Gastroesophageal sphincter (tissue), 4 donors: ENCODE results near the gene ZMIZ1. TPM values are rescaled to one million over a fixed set of nuclear protein-coding genes. Genes with fewer than 3 reads are reported as not detected.

ENCODE experiments used
- ATAC-seq: fragments of 150-250 bp; one replicate; pipeline ENCODE4 v1.9.1; 2016; ENCODE audit warnings: mild to moderate bottlenecking, moderate library complexity
- H3K27ac ChIP-seq, 4 donors: fragments of 200-600 bp; sonication (generic) in 3 of 4; 1 replicate in 3 of 4; 2 replicates in 1 of 4; pipeline ENCODE4 v1.5.1; 2016 to 2019
- H3K27me3 ChIP-seq: fragments of 200-600 bp; sonication (generic); one replicate; pipeline ENCODE4 v1.5.1; 2019
- H3K36me3 ChIP-seq, 2 donors: fragments of 200-600 bp; sonication (generic); one replicate each; pipeline ENCODE4 v1.5.1; 2019; ENCODE audit warnings: control low read depth in 1 of 2
- H3K4me1 ChIP-seq, 3 donors: fragments of 200-600 bp; sonication (generic); 1 replicate in 2 of 3; 2 replicates in 1 of 3; pipeline ENCODE4 v1.5.1; 2016 to 2019; ENCODE audit warnings: control low read depth in 2 of 3
- H3K4me3 ChIP-seq, 2 donors: fragments of 200-600 bp; sonication (generic); one replicate each; pipeline ENCODE4 v1.5.1; 2019; ENCODE audit warnings: mild to moderate bottlenecking in 1 of 2, moderate library complexity in 1 of 2
- H3K9me3 ChIP-seq, 3 donors: fragments of 200-600 bp; sonication (generic); one replicate each; pipeline ENCODE4 v1.5.1; 2017 to 2019; ENCODE audit warnings: control low read depth in 2 of 3
- CTCF ChIP-seq, 4 experiments: fragments of 200-600 bp in 2 of 4; fragments of 450-650 bp in 2 of 4; sonication (generic) in 1 of 4; IDR thresholded peaks; one replicate each; pipeline ENCODE4 v1.5.1; 2017 to 2019; ENCODE audit warnings: antibody characterized with exemption in 4 of 4, mild to moderate bottlenecking in 2 of 4, moderate library complexity in 2 of 4
- EP300 ChIP-seq: sonication (generic); formaldehyde crosslinking; IDR thresholded peaks from one replicate; pipeline ENCODE4 v1.6.1; 2017; ENCODE audit warnings: antibody characterized with exemption, mild to moderate bottlenecking
- POLR2A ChIP-seq, 2 donors: fragments of 450-650 bp; IDR thresholded peaks; one replicate each; pipeline ENCODE4 v1.6.1; 2017; ENCODE audit warnings: antibody characterized with exemption in 2 of 2, mild to moderate bottlenecking in 2 of 2, moderate library complexity in 1 of 2
- POLR2AphosphoS5 ChIP-seq: sonication (generic); formaldehyde crosslinking; IDR thresholded peaks from one replicate; pipeline ENCODE4 v1.6.1; 2017; ENCODE audit warnings: antibody characterized with exemption
- WGBS, 2 donors: methylation state at CpG; one replicate each; pipeline ENCODE4 v1.1.5; 2018; ENCODE audit warnings: low coverage in 1 of 2; 5-methylcytosine and 5-hydroxymethylcytosine counted together
- total RNA-seq, 4 donors: library from RNA; depleted of rRNA; stranded (reverse); fragments of >200 nt; gene quantifications; one replicate each; pipeline ENCODE4 v1.1.0, GENCODE V29; 2016

ZMIZ1 gene
- total RNA-seq, 4 donors from 2014 or later: 36.3 to 79.2 (median 67.1) TPM

- Histone ChIP-seq H3K4me3 (no peak overlapping the region), H3K9me3 (no peaks in the 10 kb centered on the region), H3K27me3 (no peaks in the 10 kb centered on the region), H3K27ac (no peak overlapping the region), H3K4me1 (peaks cover 0 to 19% (median 10%) of the 10 kb centered on the region in 3 donors), H3K36me3 (peaks cover 0 to 85% of the 10 kb centered on the region in 2 donors)
- TF ChIP-seq POLR2A (IDR thresholded peaks at IDR 0.05) (no peak), CTCF (IDR thresholded peaks at IDR 0.05) (no peak), EP300 (no peak), POLR2AphosphoS5 (no peak)
- ATAC-seq: no peak
- WGBS, 2 donors: 82 to 94% methylated on average over 6 to 7 of the region's 8 CpGs
Measured at GRCh38 chr10:79353000-79353406, 284.2 kb downstream of the ZMIZ1 start.

- no peak overlapping the region for H3K4me3 ChIP-seq
- TF ChIP-seq POLR2A (IDR thresholded peaks at IDR 0.05): no peak
- no peak for TF ChIP-seq CTCF (IDR thresholded peaks at IDR 0.05)
- TF ChIP-seq POLR2AphosphoS5: no peak
- TF ChIP-seq EP300: no peak
- no peak for ATAC-seq
- no peaks in the 10 kb centered on the region for H3K27me3 ChIP-seq
- H3K27ac ChIP-seq: no peak overlapping the region
- no peaks in the 10 kb centered on the region for H3K9me3 ChIP-seq
- peaks cover 0 to 12% (median 3%) of the 10 kb centered on the region in 3 donors for H3K4me1 ChIP-seq
- WGBS, 2 donors: 96 to 97% methylated on average over 4 to 5 of the region's 11 CpGs
- peaks cover 0 to 86% of the 10 kb centered on the region in 2 donors for H3K36me3 ChIP-seq
Measured at GRCh38 chr10:79353726-79354125, 285.0 kb downstream of the ZMIZ1 start.

GRCh38 chr10:79354141-79354540 is 285.4 kb downstream of the ZMIZ1 start:
- no peak for ATAC-seq
- 34% methylated on average over 2 of the region's 3 CpGs; no CpG with 5 or more reads in 1 of the 2 donors for WGBS, 2 donors
- TF ChIP-seq POLR2AphosphoS5: no peak
- TF ChIP-seq POLR2A (IDR thresholded peaks at IDR 0.05): no peak
- no peak for TF ChIP-seq EP300
- no peak for TF ChIP-seq CTCF (IDR thresholded peaks at IDR 0.05)
- Histone ChIP-seq H3K36me3 (peaks cover 0 to 87% of the 10 kb centered on the region in 2 donors), H3K4me1 (peaks cover 0 to 8% (median 0%) of the 10 kb centered on the region in 3 donors), H3K27ac (no peak overlapping the region), H3K4me3 (no peak overlapping the region), H3K27me3 (no peaks in the 10 kb centered on the region), H3K9me3 (no peaks in the 10 kb centered on the region)

GRCh38 chr10:79354615-79355014 is 285.8 kb downstream of the ZMIZ1 start:
- H3K4me1 ChIP-seq: peaks cover 0 to 3% (median 0%) of the 10 kb centered on the region in 3 donors
- no peak overlapping the region for H3K27ac ChIP-seq
- H3K36me3 ChIP-seq: peaks cover 0 to 82% of the 10 kb centered on the region in 2 donors
- H3K9me3 ChIP-seq: no peaks in the 10 kb centered on the region
- no peaks in the 10 kb centered on the region for H3K27me3 ChIP-seq
- H3K4me3 ChIP-seq: no peak overlapping the region
- WGBS, 2 donors: 85 to 90% methylated on average over 5 of the region's 6 CpGs
- ATAC-seq: no peak
- TF ChIP-seq POLR2A (IDR thresholded peaks at IDR 0.05): no peak
- no peak for TF ChIP-seq POLR2AphosphoS5
- TF ChIP-seq EP300: no peak
- TF ChIP-seq CTCF (IDR thresholded peaks at IDR 0.05): no peak

- Histone ChIP-seq H3K27ac (no peak overlapping the region), H3K4me3 (no peak overlapping the region), H3K4me1 (no peaks in the 10 kb centered on the region), H3K9me3 (no peaks in the 10 kb centered on the region), H3K27me3 (no peaks in the 10 kb centered on the region), H3K36me3 (peaks cover 0 to 73% of the 10 kb centered on the region in 2 donors)
- no peak for ATAC-seq
- TF ChIP-seq POLR2A (IDR thresholded peaks at IDR 0.05): no peak
- no peak for TF ChIP-seq POLR2AphosphoS5
- no peak for TF ChIP-seq CTCF (IDR thresholded peaks at IDR 0.05)
- TF ChIP-seq EP300: no peak
- WGBS, 2 donors: 95 to 96% methylated on average over 3 to 4 of the region's 6 CpGs
Measured at GRCh38 chr10:79355420-79356017, 286.8 kb downstream of the ZMIZ1 start.
